DOHH2 (cell line): ENCODE results near the gene PIGL.

Experiments used
- H3F3A ChIP-seq: fragments of 200-600 bp; sonication (generic), shearing (Covaris generic); 2 replicates; pipeline ENCODE4 v1.6.0; 2016; ENCODE audit warnings: antibody characterized with exemption, mild to moderate bottlenecking; ENCODE audit not compliant: control insufficient read depth, insufficient read depth
- H3K27ac ChIP-seq: fragments of 200-600 bp; sonication (generic); 2 replicates; pipeline ENCODE4 v1.5.1; 2014; ENCODE audit warnings: low read depth, mild to moderate bottlenecking, low read length, moderate library complexity
- H3K27me3 ChIP-seq: fragments of 200-600 bp; sonication (generic); 2 replicates; pipeline ENCODE4 v1.6.1; 2014; ENCODE audit warnings: mild to moderate bottlenecking, low read length, mixed read lengths; ENCODE audit not compliant: control insufficient read depth
- H3K36me3 ChIP-seq: fragments of 200-600 bp; sonication (generic); 2 replicates; pipeline ENCODE4 v1.6.1; 2014; ENCODE audit warnings: mild to moderate bottlenecking, low read length, moderate library complexity, mixed read lengths; ENCODE audit not compliant: control insufficient read depth
- H3K4me1 ChIP-seq: fragments of 200-600 bp; sonication (generic); 2 replicates; pipeline ENCODE4 v1.6.1; 2014; ENCODE audit warnings: mild to moderate bottlenecking, low read length, mixed read lengths; ENCODE audit not compliant: control insufficient read depth
- H3K4me2 ChIP-seq: fragments of 200-600 bp; sonication (generic); 2 replicates; pipeline ENCODE4 v1.6.0; 2014; ENCODE audit warnings: mild to moderate bottlenecking, low read length, moderate library complexity
- H3K4me3 ChIP-seq: fragments of 200-600 bp; sonication (generic); 2 replicates; pipeline ENCODE4 v1.5.1; 2014; ENCODE audit warnings: mild to moderate bottlenecking, low read length, mixed read lengths
- H3K79me2 ChIP-seq: fragments of 200-600 bp; sonication (generic); 2 replicates; pipeline ENCODE4 v1.6.1; 2014; ENCODE audit warnings: mild to moderate bottlenecking, low read length, mixed read lengths; ENCODE audit not compliant: control insufficient read depth
- H3K9me2 ChIP-seq: fragments of 200-600 bp; sonication (generic); replicated peaks from 2 replicates; pipeline ENCODE4 v1.6.1; 2014; ENCODE audit warnings: mild to moderate bottlenecking, low read length, mixed read lengths; ENCODE audit not compliant: control insufficient read depth
- H3K9me3 ChIP-seq: fragments of 200-600 bp; sonication (generic); 2 replicates; pipeline ENCODE4 v1.6.1; 2014; ENCODE audit warnings: antibody characterized with exemption, low read length, mixed read lengths; ENCODE audit not compliant: control insufficient read depth, insufficient read depth
- H4K20me1 ChIP-seq: fragments of 200-600 bp; sonication (generic); 2 replicates; pipeline ENCODE4 v1.6.0; 2014; ENCODE audit warnings: low read depth, mild to moderate bottlenecking, antibody characterized with exemption, low read length, moderate library complexity; ENCODE audit not compliant: control insufficient read depth, insufficient read depth
- EZH2phosphoT487 ChIP-seq: fragments of 200-600 bp; sonication (generic); IDR thresholded peaks from 2 replicates; pipeline ENCODE4 v1.6.1; 2017; ENCODE audit warnings: borderline replicate concordance, mild to moderate bottlenecking, antibody characterized with exemption, low read length, moderate library complexity, mixed read lengths
- TF ChIP-seq, protein P1 (sequence below): fragments of 200-600 bp; sonication (generic); IDR thresholded peaks from one replicate; pipeline ENCODE4 v1.5.1; 2014; ENCODE audit warnings: antibody characterized with exemption, mild to moderate bottlenecking, low read depth, low read length; ENCODE audit not compliant: poor library complexity, severe bottlenecking

PIGL gene

GRCh38 chr17:16314189-16314588 lies 97.2 kb downstream of the PIGL start:
- no peaks in the 10 kb centered on the region for H3K27me3 ChIP-seq
- TF ChIP-seq, protein P1, sequence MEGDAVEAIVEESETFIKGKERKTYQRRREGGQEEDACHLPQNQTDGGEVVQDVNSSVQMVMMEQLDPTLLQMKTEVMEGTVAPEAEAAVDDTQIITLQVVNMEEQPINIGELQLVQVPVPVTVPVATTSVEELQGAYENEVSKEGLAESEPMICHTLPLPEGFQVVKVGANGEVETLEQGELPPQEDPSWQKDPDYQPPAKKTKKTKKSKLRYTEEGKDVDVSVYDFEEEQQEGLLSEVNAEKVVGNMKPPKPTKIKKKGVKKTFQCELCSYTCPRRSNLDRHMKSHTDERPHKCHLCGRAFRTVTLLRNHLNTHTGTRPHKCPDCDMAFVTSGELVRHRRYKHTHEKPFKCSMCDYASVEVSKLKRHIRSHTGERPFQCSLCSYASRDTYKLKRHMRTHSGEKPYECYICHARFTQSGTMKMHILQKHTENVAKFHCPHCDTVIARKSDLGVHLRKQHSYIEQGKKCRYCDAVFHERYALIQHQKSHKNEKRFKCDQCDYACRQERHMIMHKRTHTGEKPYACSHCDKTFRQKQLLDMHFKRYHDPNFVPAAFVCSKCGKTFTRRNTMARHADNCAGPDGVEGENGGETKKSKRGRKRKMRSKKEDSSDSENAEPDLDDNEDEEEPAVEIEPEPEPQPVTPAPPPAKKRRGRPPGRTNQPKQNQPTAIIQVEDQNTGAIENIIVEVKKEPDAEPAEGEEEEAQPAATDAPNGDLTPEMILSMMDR, result no peak
- no peak for TF ChIP-seq EZH2phosphoT487
- H3K4me3 ChIP-seq, result no peak overlapping the region
- no peak overlapping the region for H3K4me2 ChIP-seq
- no peaks in the 10 kb centered on the region for H3F3A ChIP-seq
- H3K79me2 ChIP-seq, result no peaks in the 10 kb centered on the region
- H4K20me1 ChIP-seq, result no peaks in the 10 kb centered on the region
- no peaks in the 10 kb centered on the region for H3K36me3 ChIP-seq
- H3K27ac ChIP-seq, result no peak overlapping the region
- no peaks in the 10 kb centered on the region for H3K9me2 ChIP-seq
- H3K4me1 ChIP-seq, result no peaks in the 10 kb centered on the region
- no peaks in the 10 kb centered on the region for H3K9me3 ChIP-seq

- no peak for TF ChIP-seq EZH2phosphoT487
- TF ChIP-seq, protein P1, result no peak
- no peak overlapping the region for H3K4me2 ChIP-seq
Measured at GRCh38 chr17:16314859-16315258, 97.8 kb downstream of the PIGL start.

DNA sequence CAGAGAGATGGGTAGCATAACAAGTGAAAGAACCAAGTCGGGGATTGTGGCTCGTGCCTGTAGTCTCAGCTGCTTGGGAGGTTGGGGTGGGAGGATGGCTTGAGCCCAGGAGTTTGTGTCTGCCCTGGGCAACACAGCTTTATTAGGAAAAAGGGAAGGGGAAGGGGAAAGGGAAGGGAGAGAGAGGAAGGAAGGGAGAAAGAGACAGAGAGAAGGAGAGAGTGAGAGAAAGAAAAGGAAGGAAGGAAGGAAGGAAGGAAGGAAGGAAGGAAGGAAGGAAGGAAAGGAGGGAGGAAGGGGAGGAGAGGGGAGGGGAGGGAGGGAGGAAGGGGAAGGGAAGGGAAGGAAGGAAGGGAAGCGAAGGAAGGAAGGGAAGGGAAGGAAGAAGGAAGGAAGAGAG lies 103.0 kb downstream of the PIGL start:
- TF ChIP-seq EZH2phosphoT487, result no peak
- TF ChIP-seq, protein P1, result no peak
- Histone ChIP-seq H3K4me3 (no peak overlapping the region), H3K79me2 (no peaks in the 10 kb centered on the region), H3K36me3 (peaks cover 6% of the 10 kb centered on the region), H3F3A (peaks cover 4% of the 10 kb centered on the region; the same call in 1 of the 2 replicates), H3K27ac (no peak overlapping the region), H3K4me1 (no peaks in the 10 kb centered on the region), H3K27me3 (no peaks in the 10 kb centered on the region), H3K9me2 (no peaks in the 10 kb centered on the region), H3K4me2 (no peak overlapping the region), H4K20me1 (no peaks in the 10 kb centered on the region), H3K9me3 (no peaks in the 10 kb centered on the region)

More at GRCh38 chr17:16314859-16315258, 97.8 kb downstream of the PIGL start:
- Histone ChIP-seq H3K9me2 (no peaks in the 10 kb centered on the region), H3K36me3 (no peaks in the 10 kb centered on the region), H3K27ac (no peak overlapping the region), H4K20me1 (no peaks in the 10 kb centered on the region), H3K27me3 (no peaks in the 10 kb centered on the region), H3K79me2 (no peaks in the 10 kb centered on the region), H3K9me3 (no peaks in the 10 kb centered on the region), H3K4me3 (no peak overlapping the region), H3F3A (no peaks in the 10 kb centered on the region), H3K4me1 (no peaks in the 10 kb centered on the region)
